GM06990 (cell line): ENCODE data around the gene FNBP1.
"Not testable (repeated sequence)": the region's sequence is repeated elsewhere in the genome, so short reads cannot be mapped to it uniquely, and the experiment has no call there.

Experiments used
- DNase-seq: peaks from one replicate; pipeline ENCODE4 v3.0.0-alpha.2; 2011; ENCODE audit not compliant: insufficient read length; ENCODE audit errors: extremely low read depth
- H3K27me3 ChIP-seq: replicated peaks from 2 replicates; pipeline ENCODE4 v1.6.0; 2011; ENCODE audit warnings: low read length; ENCODE audit not compliant: control insufficient read depth, insufficient read depth
- H3K36me3 ChIP-seq: 2 replicates; pipeline ENCODE4 v1.5.1; 2011; ENCODE audit warnings: low read length; ENCODE audit not compliant: control insufficient read depth, insufficient read depth
- H3K4me3 ChIP-seq: replicated peaks from 2 replicates; pipeline ENCODE4 v1.5.1; 2011; ENCODE audit warnings: low read depth, mild to moderate bottlenecking, control low read depth, low read length
- TF ChIP-seq, protein P1 (sequence below): IDR thresholded peaks from 2 replicates; pipeline ENCODE4 v1.5.1; 2011; ENCODE audit warnings: low read length, control low read depth, mild to moderate bottlenecking, inconsistent platforms; ENCODE audit not compliant: insufficient read depth, poor library complexity, severe bottlenecking

The FNBP1 gene

DNA sequence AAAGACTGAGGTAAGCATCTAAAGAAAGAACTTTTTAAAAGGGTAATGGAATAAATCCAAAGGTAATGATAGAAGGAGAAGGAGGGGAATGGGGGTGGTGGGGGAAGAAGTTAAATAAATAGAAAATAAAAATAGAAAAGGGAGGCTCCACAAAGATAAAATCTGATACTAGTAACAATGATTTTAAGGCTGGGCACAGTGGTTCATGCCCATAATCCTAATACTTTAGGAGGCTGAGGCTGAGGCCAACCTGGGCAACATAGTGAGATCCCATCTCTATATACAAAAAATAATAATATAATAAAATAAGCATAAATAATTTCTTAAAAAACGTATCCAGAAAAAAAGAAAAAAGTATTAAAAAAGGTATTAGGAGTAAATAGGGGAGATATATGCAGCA, 89.3 kb downstream of the FNBP1 start:
- peaks cover 28% of the 10 kb centered on the region for H3K36me3 ChIP-seq
- no peaks in the 10 kb centered on the region for H3K27me3 ChIP-seq
- TF ChIP-seq, protein P1, sequence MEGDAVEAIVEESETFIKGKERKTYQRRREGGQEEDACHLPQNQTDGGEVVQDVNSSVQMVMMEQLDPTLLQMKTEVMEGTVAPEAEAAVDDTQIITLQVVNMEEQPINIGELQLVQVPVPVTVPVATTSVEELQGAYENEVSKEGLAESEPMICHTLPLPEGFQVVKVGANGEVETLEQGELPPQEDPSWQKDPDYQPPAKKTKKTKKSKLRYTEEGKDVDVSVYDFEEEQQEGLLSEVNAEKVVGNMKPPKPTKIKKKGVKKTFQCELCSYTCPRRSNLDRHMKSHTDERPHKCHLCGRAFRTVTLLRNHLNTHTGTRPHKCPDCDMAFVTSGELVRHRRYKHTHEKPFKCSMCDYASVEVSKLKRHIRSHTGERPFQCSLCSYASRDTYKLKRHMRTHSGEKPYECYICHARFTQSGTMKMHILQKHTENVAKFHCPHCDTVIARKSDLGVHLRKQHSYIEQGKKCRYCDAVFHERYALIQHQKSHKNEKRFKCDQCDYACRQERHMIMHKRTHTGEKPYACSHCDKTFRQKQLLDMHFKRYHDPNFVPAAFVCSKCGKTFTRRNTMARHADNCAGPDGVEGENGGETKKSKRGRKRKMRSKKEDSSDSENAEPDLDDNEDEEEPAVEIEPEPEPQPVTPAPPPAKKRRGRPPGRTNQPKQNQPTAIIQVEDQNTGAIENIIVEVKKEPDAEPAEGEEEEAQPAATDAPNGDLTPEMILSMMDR = no peak

GRCh38 chr9:129952337-129952736, 90.7 kb downstream of the FNBP1 start:
- Histone ChIP-seq H3K27me3 (no peaks in the 10 kb centered on the region), H3K36me3 (peaks cover 25% of the 10 kb centered on the region), H3K4me3 (no peak overlapping the region)
- DNase-seq = no peak
- TF ChIP-seq, protein P1 = no peak

More for the DNA sequence above, 89.3 kb downstream of the FNBP1 start:
- no peak overlapping the region for H3K4me3 ChIP-seq
- DNase-seq = no peak

- TF ChIP-seq, protein P1 = no peak
- Histone ChIP-seq H3K4me3 (no peak overlapping the region), H3K36me3 (peaks cover 19% of the 10 kb centered on the region), H3K27me3 (no peaks in the 10 kb centered on the region)
- no peak for DNase-seq
Observed at GRCh38 chr9:129949821-129950220, 93.2 kb downstream of the FNBP1 start.

DNA sequence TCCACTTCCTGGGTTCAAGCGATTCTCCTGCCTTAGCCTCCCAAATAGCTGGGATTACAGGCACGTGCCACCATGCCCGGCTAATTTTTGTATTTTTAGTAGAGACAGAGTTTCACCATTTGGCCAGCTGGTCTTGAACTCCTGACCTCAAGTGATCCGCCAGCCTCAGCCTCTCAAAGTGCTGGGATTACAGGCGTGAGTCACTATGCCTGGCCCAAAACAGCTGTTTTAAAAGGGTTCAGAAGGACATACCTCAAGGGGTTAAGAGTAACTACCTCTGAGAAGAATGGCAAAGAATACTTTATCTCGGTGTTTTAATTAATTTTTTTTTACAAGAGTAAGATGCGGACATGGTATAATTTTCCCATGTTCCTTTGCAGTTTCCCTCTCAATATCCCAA, 94.4 kb downstream of the FNBP1 start:
- DNase-seq, H3K27me3 ChIP-seq, H3K4me3 ChIP-seq: not testable (repeated sequence)
- peaks cover 25% of the 10 kb centered on the region for H3K36me3 ChIP-seq

- H3K27me3 ChIP-seq = no peaks in the 10 kb centered on the region
- DNase-seq = no peak
- TF ChIP-seq, protein P1 = no peak
- H3K36me3 ChIP-seq = peaks cover 28% of the 10 kb centered on the region
- H3K4me3 ChIP-seq = no peak overlapping the region
Observed at GRCh38 chr9:129946246-129946995, 96.6 kb downstream of the FNBP1 start.

- H3K36me3 ChIP-seq = peaks cover 26% of the 10 kb centered on the region
Observed at GRCh38 chr9:129945314-129945713, 97.7 kb downstream of the FNBP1 start.

More at GRCh38 chr9:129945314-129945713, 97.7 kb downstream of the FNBP1 start:
- DNase-seq = no peak
- Histone ChIP-seq H3K27me3 (no peaks in the 10 kb centered on the region), H3K4me3 (no peak overlapping the region)
- TF ChIP-seq, protein P1 = no peak
